ENCODE data around the gene KANSL1L. TPM values are rescaled to one million over a fixed set of nuclear protein-coding genes. Genes with fewer than 3 reads are reported as not detected.

KANSL1L gene
- total RNA-seq, 1 donor from 2014 or later = 14.2 TPM

GRCh38 chr2:210132239-210132638 lies 39.0 kb downstream of the KANSL1L start:
- H3K9me3 Mint-ChIP-seq = no peaks in the 10 kb centered on the region
- TF ChIP-seq CTCF (IDR thresholded peaks at IDR 0.05) = no peak
- H3K27ac Mint-ChIP-seq = no peak overlapping the region
- DNase-seq = no peak
- ChIA-PET CTCF (no interaction called here), POLR2A (no interaction called here)
- no peak for ATAC-seq (ENCODE audit: low read depth)
- no peak overlapping the region for H3K4me3 Mint-ChIP-seq
- no peaks in the 10 kb centered on the region for H3K27me3 Mint-ChIP-seq
- intact Hi-C loops (cut with micrococcal nuclease) = no loop called here
- no peaks in the 10 kb centered on the region for H3K4me1 Mint-ChIP-seq
- H3K36me3 Mint-ChIP-seq (ENCODE audit: low read depth) = peaks cover 6% of the 10 kb centered on the region

DNA sequence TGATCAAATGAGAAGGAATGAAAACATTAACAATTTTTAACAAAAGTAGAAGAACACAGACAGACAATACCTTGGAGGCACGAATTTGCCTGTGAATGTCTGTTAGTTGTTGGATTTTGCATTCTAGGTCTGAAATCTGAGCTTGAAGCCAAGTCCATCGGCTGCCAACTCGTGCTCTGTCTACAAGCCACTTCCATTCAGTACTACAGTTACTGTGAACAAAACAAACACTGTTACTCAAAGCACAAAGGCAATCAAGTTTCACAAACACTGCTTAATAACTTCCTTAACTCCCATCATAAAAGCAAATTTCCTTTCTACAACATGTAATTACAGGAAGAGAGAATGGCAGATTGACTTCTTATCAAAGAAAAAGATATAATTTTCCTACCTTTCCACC lies 42.2 kb downstream of the KANSL1L start:
- ChIA-PET POLR2A (no interaction called here), CTCF (no interaction called here)
- peaks cover 30% of the 10 kb centered on the region for H3K36me3 Mint-ChIP-seq (ENCODE audit: low read depth)
- TF ChIP-seq CTCF (IDR thresholded peaks at IDR 0.05) = no peak
- ATAC-seq (ENCODE audit: low read depth) (no peak), DNase-seq (no peak)
- H3K9me3 Mint-ChIP-seq = peaks cover 9% of the 10 kb centered on the region
- no peaks in the 10 kb centered on the region for H3K27me3 Mint-ChIP-seq
- H3K4me1 Mint-ChIP-seq = no peaks in the 10 kb centered on the region
- H3K27ac Mint-ChIP-seq = no peak overlapping the region
- intact Hi-C loops (cut with micrococcal nuclease) = no loop called here
- no peak overlapping the region for H3K4me3 Mint-ChIP-seq

GRCh38 chr2:210113614-210114235 lies 57.5 kb downstream of the KANSL1L start:
- Mint-ChIP-seq H3K9me3 (peaks cover 31% of the 10 kb centered on the region), H3K27ac (no peak overlapping the region), H3K4me1 (no peaks in the 10 kb centered on the region), H3K27me3 (no peaks in the 10 kb centered on the region), H3K36me3 (ENCODE audit: low read depth) (peaks cover 48% of the 10 kb centered on the region), H3K4me3 (no peak overlapping the region)
- CTCF ChIA-PET = no interaction called here
- ATAC-seq (ENCODE audit: low read depth) (no peak), DNase-seq (no peak)
- POLR2A ChIA-PET = no interaction called here
- intact Hi-C loops (cut with micrococcal nuclease) = no loop called here
- TF ChIP-seq CTCF (IDR thresholded peaks at IDR 0.05) = no peak

DNA sequence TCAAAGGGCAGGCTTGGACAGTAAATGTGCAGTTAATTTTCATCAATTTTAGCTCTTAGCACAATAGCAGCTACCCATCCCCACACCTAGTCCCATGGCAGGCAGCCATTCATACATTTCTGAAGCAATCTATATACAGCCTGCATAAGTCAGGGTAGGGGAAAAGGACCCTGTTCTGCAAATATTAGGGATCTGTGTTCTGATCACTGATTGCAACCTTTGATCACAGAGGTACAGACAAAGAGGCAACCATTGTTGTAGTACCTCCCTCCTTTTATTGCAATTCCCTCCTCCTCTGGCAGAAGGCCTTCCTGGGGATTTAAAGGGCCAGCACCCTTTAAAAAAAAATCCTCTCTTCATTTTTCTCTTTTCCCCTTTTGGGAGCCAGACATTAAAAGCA lies 58.3 kb downstream of the KANSL1L start:
- Mint-ChIP-seq H3K4me1 (no peaks in the 10 kb centered on the region), H3K27ac (no peak overlapping the region), H3K9me3 (peaks cover 31% of the 10 kb centered on the region), H3K36me3 (ENCODE audit: low read depth) (peaks cover 46% of the 10 kb centered on the region), H3K27me3 (no peaks in the 10 kb centered on the region), H3K4me3 (no peak overlapping the region)
- POLR2A ChIA-PET = no interaction called here
- ATAC-seq (ENCODE audit: low read depth) (no peak), DNase-seq (no peak)
- intact Hi-C loops (cut with micrococcal nuclease) = no loop called here
- no peak for TF ChIP-seq CTCF (IDR thresholded peaks at IDR 0.05)
- CTCF ChIA-PET = no interaction called here

GRCh38 chr2:210099940-210100339 lies 71.3 kb downstream of the KANSL1L start:
- H3K4me1 Mint-ChIP-seq = no peaks in the 10 kb centered on the region
- no peak for DNase-seq
- no peak overlapping the region for H3K4me3 Mint-ChIP-seq
- H3K27ac Mint-ChIP-seq = no peak overlapping the region
- CTCF ChIA-PET = no interaction called here
- no peak for TF ChIP-seq CTCF (IDR thresholded peaks at IDR 0.05)
- H3K27me3 Mint-ChIP-seq = no peaks in the 10 kb centered on the region
- ATAC-seq (ENCODE audit: low read depth) = no peak
- POLR2A ChIA-PET = interaction anchor here (0.6 kb wide), 1 partner anchor 46 kb away, joined by 3 read pairs; no protein-coding TSS in a partner anchor
- peaks cover 27% of the 10 kb centered on the region for H3K36me3 Mint-ChIP-seq (ENCODE audit: low read depth)
- H3K9me3 Mint-ChIP-seq = peaks cover 2% of the 10 kb centered on the region
- intact Hi-C loops (cut with micrococcal nuclease) = no loop called here

Measured in activated B cell treated with CpG ODN at 0.5 μM for 24 hours (primary cell).